Activated naive CD8-positive, alpha-beta T cell treated with anti-CD3 and anti-CD28 coated beads for 36 hours (primary cell): ENCODE measurements around the gene LPIN3. TPM values are rescaled to one million over a fixed set of nuclear protein-coding genes. Genes with fewer than 3 reads are reported as not detected.
A peak's percentile ranks its signal among the peaks of the same experiment; 100 is the strongest.

ENCODE experiments used
- DNase-seq: peaks from one replicate; pipeline ENCODE4 v3.0.0; 2021
- H3K27ac Mint-ChIP-seq: one replicate; pipeline ENCODE4 v1.8.0; 2022; ENCODE audit warnings: mild to moderate bottlenecking, moderate library complexity, mixed read lengths
- H3K27me3 Mint-ChIP-seq: one replicate; pipeline ENCODE4 v1.8.0; 2022; ENCODE audit warnings: mild to moderate bottlenecking, mixed read lengths
- H3K36me3 Mint-ChIP-seq: one replicate; pipeline ENCODE4 v1.8.0; 2021; ENCODE audit warnings: mild to moderate bottlenecking, mixed read lengths
- H3K4me1 Mint-ChIP-seq: one replicate; pipeline ENCODE4 v1.8.0; 2021; ENCODE audit warnings: mixed read lengths
- H3K4me3 Mint-ChIP-seq: one replicate; pipeline ENCODE4 v1.8.0; 2022; ENCODE audit warnings: mild to moderate bottlenecking, moderate library complexity, mixed read lengths
- H3K9me3 Mint-ChIP-seq: one replicate; pipeline ENCODE4 v1.8.0; 2022; ENCODE audit warnings: mixed read lengths
- total RNA-seq, 2 experiments: library from RNA; stranded (reverse); gene quantifications; one replicate each; pipeline ENCODE4 v1.2.3, GENCODE V29; 2021

LPIN3 gene
- total RNA-seq, 2 experiments from 2014 or later: 1.4 to 1.8 TPM

- DNase-seq: no peak
- Mint-ChIP-seq H3K4me3 (no peak overlapping the region), H3K9me3 (no peaks in the 10 kb centered on the region), H3K36me3 (no peaks in the 10 kb centered on the region), H3K27ac (no peak overlapping the region), H3K4me1 (peaks cover 7% of the 10 kb centered on the region), H3K27me3 (peaks cover 4% of the 10 kb centered on the region)
Measured at GRCh38 chr20:41336711-41337492, 3.7 kb upstream of the LPIN3 start.

GRCh38 chr20:41339957-41340326 lies 679 bp upstream of the LPIN3 start:
- no peaks in the 10 kb centered on the region for H3K9me3 Mint-ChIP-seq
- peaks cover 7% of the 10 kb centered on the region for H3K4me1 Mint-ChIP-seq
- H3K27me3 Mint-ChIP-seq: peaks cover 4% of the 10 kb centered on the region
- peak overlapping the region; percentile 71 for H3K4me3 Mint-ChIP-seq
- no peaks in the 10 kb centered on the region for H3K36me3 Mint-ChIP-seq
- no peak overlapping the region for H3K27ac Mint-ChIP-seq
- DNase-seq: peak; percentile 85

- no peak for DNase-seq
- Mint-ChIP-seq H3K9me3 (no peaks in the 10 kb centered on the region), H3K27me3 (peaks cover 4% of the 10 kb centered on the region), H3K27ac (no peak overlapping the region), H3K36me3 (no peaks in the 10 kb centered on the region), H3K4me3 (no peak overlapping the region), H3K4me1 (peaks cover 7% of the 10 kb centered on the region)
Measured at GRCh38 chr20:41342474-41343464, 2.1 kb downstream of the LPIN3 start.

GRCh38 chr20:41344477-41344876 lies 3.9 kb downstream of the LPIN3 start:
- Mint-ChIP-seq H3K27me3 (peaks cover 3% of the 10 kb centered on the region), H3K36me3 (no peaks in the 10 kb centered on the region), H3K4me1 (peaks cover 7% of the 10 kb centered on the region), H3K27ac (no peak overlapping the region), H3K9me3 (no peaks in the 10 kb centered on the region), H3K4me3 (no peak overlapping the region)
- no peak for DNase-seq

DNA sequence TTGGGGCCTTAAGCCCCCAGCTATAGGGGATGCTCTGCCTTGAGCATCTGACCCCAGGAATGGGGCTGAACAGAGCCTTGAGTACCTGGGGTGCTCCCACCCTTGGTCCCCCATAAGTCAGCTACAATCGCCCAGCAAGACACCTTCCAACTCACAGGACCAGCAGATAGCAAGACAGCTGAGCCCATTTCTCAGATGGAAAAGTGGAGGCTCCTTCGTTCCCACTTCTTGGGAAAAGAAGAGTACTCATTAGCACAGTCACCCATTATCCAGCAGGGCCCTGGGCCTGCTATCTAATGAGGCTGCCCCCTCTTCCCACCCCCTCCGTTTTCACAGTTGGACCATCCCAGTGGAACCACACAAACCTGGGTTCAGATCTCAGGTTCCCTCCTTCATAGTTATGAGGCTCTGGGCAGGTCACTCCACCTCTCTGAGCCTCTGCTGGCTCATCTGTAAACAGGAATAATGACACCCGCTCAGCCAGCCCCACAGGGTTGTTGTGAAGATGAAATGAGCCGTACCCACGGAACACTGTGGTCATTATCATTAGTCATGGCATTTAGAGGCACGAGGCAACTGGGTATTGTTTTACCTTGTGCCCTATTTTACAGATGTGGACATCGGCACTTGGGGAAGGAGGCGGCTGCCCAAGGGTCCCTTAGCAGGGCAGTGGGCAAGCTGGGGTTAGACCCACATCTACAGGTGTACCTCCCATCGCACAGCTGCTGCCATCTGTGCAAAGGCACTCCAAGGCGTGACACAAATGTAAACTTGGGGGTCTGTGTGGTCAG lies 4.5 kb downstream of the LPIN3 start:
- H3K9me3 Mint-ChIP-seq: no peaks in the 10 kb centered on the region
- no peak for DNase-seq
- H3K27me3 Mint-ChIP-seq: no peaks in the 10 kb centered on the region
- H3K4me1 Mint-ChIP-seq: peaks cover 5% of the 10 kb centered on the region
- H3K36me3 Mint-ChIP-seq: no peaks in the 10 kb centered on the region
- no peak overlapping the region for H3K27ac Mint-ChIP-seq
- H3K4me3 Mint-ChIP-seq: no peak overlapping the region

DNA sequence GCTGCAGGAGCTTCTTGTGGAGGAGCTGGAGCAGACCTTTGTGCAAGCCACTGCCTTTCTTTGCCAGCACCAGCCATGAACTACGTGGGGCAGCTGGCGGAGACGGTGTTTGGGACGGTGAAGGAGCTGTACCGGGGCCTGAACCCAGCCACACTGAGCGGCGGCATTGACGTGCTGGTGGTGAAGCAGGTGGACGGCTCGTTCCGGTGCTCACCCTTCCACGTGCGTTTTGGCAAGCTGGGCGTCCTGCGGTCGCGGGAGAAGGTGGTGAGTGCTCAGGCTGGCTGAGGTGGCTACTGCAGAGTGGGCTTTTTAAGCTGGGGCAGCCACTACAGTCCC lies 5.1 kb downstream of the LPIN3 start:
- Mint-ChIP-seq H3K36me3 (no peaks in the 10 kb centered on the region), H3K27ac (no peak overlapping the region), H3K4me1 (no peaks in the 10 kb centered on the region), H3K9me3 (no peaks in the 10 kb centered on the region), H3K4me3 (no peak overlapping the region), H3K27me3 (no peaks in the 10 kb centered on the region)
- DNase-seq: no peak

DNA sequence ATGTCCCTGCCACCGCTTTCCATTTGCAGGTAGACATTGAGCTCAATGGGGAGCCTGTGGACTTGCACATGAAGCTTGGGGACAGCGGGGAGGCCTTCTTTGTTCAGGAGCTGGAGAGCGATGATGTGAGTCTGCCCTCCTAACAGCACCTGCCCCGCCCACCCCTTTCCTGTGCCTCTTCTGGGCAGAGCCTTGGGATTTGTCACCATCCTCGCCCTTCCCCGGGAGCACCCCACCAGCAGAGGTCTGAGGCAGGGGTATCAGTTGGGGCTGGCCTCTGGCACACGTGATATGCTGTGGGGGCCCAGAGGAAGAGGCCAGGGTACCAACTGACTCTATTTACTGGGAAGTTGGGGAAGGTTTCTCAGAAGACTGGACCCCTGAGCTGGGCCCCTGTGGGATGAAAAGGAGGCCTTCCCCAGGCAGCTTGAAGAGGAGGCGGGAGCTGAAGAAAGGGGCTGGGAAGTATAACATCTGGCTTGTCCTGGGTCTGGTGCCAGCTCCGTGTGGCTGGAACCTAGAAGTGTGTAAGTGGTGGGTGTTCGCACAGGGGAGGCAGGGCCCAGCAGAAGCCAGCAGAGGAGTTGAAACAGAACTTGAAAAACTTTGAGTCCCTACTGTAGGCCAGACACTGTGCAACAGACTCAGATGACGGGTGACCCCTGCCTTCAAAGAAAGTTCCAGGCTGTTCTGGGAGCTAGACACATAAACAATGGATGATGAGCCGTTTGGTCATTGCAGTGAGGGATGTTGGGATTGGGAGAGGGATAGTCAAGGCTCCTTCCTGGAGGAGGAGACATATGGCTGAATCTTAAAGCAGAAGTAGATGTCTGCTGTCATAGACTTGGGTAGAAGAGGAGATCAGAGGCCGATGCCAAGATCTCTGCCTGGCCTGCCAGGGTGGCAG lies 7.2 kb downstream of the LPIN3 start:
- Mint-ChIP-seq H3K27ac (no peak overlapping the region), H3K9me3 (no peaks in the 10 kb centered on the region), H3K36me3 (no peaks in the 10 kb centered on the region), H3K4me1 (no peaks in the 10 kb centered on the region), H3K27me3 (no peaks in the 10 kb centered on the region), H3K4me3 (no peak overlapping the region)
- DNase-seq: no peak

DNA sequence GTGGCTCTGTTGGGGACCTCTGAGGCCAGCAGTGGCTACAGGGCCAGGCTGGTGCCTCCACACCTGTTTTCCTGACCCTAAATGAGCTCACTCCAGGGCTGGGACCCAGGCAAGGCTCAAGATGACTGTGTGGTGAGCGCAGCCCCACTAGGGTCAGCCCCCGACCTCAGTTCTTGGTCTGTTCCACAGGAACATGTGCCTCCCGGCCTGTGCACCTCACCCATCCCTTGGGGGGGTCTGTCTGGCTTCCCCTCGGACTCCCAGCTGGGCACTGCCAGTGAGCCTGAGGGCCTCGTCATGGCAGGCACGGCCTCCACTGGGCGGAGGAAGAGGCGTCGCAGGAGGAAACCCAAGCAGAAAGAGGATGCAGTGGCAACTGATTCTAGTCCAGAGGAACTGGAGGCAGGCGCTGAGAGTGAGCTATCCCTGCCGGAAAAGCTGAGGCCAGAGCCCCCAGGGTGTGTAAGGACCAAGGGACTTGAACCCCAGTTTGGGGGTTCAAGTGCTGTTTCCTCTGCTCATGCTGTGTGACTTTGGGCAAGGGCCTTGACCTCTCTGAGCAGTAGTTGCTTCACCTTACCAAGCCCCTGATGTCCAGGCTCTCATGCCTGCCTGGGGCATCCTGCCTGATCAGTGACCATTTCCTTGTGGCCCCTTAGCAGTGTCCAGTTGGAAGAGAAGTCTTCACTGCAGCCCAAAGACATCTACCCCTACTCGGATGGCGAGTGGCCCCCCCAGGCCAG lies 8.0 kb downstream of the LPIN3 start:
- H3K27me3 Mint-ChIP-seq: no peaks in the 10 kb centered on the region
- no peak overlapping the region for H3K27ac Mint-ChIP-seq
- DNase-seq: no peak
- no peaks in the 10 kb centered on the region for H3K36me3 Mint-ChIP-seq
- no peaks in the 10 kb centered on the region for H3K4me1 Mint-ChIP-seq
- no peak overlapping the region for H3K4me3 Mint-ChIP-seq
- H3K9me3 Mint-ChIP-seq: no peaks in the 10 kb centered on the region

GRCh38 chr20:41349266-41349665 lies 8.6 kb downstream of the LPIN3 start:
- Mint-ChIP-seq H3K4me1 (no peaks in the 10 kb centered on the region), H3K36me3 (no peaks in the 10 kb centered on the region), H3K27me3 (no peaks in the 10 kb centered on the region)

GRCh38 chr20:41349943-41350342 lies 9.3 kb downstream of the LPIN3 start:
- H3K27me3 Mint-ChIP-seq: no peaks in the 10 kb centered on the region
- no peaks in the 10 kb centered on the region for H3K36me3 Mint-ChIP-seq
- no peak overlapping the region for H3K4me3 Mint-ChIP-seq
- no peaks in the 10 kb centered on the region for H3K9me3 Mint-ChIP-seq
- no peak overlapping the region for H3K27ac Mint-ChIP-seq
- no peak for DNase-seq
- H3K4me1 Mint-ChIP-seq: no peaks in the 10 kb centered on the region

More at GRCh38 chr20:41349266-41349665, 8.6 kb downstream of the LPIN3 start:
- no peak for DNase-seq
- no peak overlapping the region for H3K4me3 Mint-ChIP-seq
- H3K27ac Mint-ChIP-seq: peak overlapping the region; percentile 25
- no peaks in the 10 kb centered on the region for H3K9me3 Mint-ChIP-seq

DNA sequence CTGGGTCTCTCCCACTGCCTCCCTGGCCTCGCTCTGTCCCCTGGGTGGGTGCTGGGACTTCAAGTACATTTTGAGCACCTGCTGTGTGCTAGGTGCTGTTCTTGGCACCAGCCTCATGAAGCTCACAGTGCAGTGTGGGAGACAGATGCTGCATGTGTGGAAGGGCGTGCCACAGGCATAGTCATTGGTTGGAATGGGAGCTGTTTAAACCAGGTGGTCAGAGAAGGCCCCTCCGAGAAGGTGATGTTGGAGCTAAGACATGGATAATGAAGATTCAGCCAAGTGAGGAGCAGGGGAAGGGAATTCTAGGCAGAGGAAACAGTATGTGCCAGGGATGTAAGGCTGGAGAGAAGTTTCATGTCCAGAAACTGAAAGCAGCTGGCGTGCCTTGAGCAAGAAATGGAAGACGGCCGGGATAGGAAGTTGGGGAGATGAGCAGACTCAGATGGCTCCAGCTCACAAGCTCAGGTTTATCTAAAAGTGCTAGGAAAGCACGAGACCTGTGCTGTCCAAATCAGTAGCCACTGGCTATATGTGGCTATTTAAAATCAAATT lies 9.9 kb downstream of the LPIN3 start:
- no peaks in the 10 kb centered on the region for H3K4me1 Mint-ChIP-seq
- no peaks in the 10 kb centered on the region for H3K36me3 Mint-ChIP-seq
- DNase-seq: no peak

GRCh38 chr20:41352106-41352505 lies 11.5 kb downstream of the LPIN3 start:
- H3K4me1 Mint-ChIP-seq: no peaks in the 10 kb centered on the region
- H3K27ac Mint-ChIP-seq: no peak overlapping the region
- H3K27me3 Mint-ChIP-seq: no peaks in the 10 kb centered on the region
- no peak overlapping the region for H3K4me3 Mint-ChIP-seq
- H3K9me3 Mint-ChIP-seq: no peaks in the 10 kb centered on the region
- DNase-seq: no peak
- H3K36me3 Mint-ChIP-seq: no peaks in the 10 kb centered on the region

More for the DNA sequence above, 9.9 kb downstream of the LPIN3 start:
- Mint-ChIP-seq H3K27me3 (no peaks in the 10 kb centered on the region), H3K27ac (no peak overlapping the region), H3K9me3 (no peaks in the 10 kb centered on the region), H3K4me3 (no peak overlapping the region)

DNA sequence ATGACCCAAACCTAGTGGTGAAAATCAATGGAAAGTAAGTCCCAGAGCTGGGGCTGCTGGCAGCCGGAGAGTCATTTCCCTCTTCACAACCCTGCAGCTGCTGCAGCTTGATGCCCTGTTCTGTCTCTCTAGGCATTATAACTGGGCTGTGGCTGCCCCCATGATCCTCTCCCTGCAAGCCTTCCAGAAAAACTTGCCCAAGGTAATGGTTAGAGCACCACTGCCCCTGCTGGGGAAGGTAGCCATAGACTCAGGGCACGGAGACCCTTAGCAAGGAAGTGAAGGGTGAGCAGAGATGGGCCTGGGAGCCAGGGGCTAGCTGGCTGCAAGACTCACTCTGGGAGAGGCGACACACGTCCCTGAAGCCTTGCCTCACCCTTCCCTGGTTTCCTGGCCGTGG lies 12.0 kb downstream of the LPIN3 start:
- no peak for DNase-seq
- H3K4me3 Mint-ChIP-seq: no peak overlapping the region
- H3K9me3 Mint-ChIP-seq: no peaks in the 10 kb centered on the region
- no peaks in the 10 kb centered on the region for H3K27me3 Mint-ChIP-seq
- H3K36me3 Mint-ChIP-seq: no peaks in the 10 kb centered on the region
- H3K4me1 Mint-ChIP-seq: no peaks in the 10 kb centered on the region
- no peak overlapping the region for H3K27ac Mint-ChIP-seq
